HG03045 (cell line): Measurements from ENCODE around the gene NGEF.

Experiments
- ATAC-seq: cut with Tn5 transposase; IDR thresholded peaks from one replicate; pipeline ENCODE4 v1.9.1; 2021; ENCODE audit warnings: mild to moderate bottlenecking, moderate library complexity; ENCODE audit not compliant: unreplicated experiment

The NGEF gene

DNA sequence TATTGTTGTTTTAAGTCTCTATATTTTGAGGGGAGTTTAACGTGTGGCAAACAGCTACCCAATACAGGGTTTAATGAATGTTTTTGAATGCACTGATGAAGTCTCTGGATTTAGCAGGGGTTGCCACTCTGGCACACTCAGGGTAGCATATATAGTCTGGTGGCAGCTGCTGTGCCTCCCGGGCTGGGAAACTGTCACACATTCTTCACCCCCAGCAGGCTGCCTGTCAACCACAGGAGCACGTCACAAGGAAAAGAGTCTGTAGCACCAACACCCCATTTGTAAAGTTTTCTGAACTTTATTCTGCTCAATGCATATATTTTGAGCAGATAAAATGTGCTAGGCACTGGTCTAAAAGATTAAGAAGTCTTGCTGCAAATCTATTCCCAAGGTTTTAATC is 39.3 kb downstream of the NGEF start:
- ATAC-seq: no peak

DNA sequence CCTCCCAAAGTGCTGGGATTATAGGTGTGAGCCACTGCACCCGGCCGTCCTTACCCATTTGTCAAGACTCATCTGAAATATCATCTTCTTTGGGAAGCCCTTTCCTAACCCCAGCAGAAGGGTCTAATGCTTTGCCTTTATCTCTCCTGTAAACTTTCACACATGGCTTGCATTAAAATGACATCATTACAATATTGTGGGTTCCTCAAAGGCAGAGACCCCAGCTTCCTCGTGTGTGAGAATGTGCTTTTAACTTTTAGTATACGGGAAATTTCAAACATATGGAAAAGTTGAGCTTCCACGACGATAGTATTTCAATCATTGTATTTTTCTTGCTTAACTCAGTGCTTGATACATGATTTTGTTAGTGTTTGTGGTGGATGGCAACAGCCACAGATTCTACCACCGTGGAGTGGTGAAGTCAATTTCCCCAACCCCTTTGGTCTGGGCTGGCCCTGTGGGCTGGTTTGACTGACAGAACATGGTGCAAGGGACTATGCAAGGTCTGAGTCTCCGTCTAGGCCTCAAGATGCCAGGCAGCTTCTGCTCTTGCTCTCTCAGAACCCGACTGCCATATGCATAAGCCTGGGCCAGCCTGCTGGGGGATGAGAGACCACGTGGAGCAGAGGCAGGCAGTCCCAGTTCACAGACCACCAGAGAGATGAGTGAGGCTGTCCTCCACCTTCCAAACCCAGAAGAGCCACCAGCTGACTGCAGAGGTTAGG is 39.9 kb downstream of the NGEF start:
- ATAC-seq: no peak

DNA sequence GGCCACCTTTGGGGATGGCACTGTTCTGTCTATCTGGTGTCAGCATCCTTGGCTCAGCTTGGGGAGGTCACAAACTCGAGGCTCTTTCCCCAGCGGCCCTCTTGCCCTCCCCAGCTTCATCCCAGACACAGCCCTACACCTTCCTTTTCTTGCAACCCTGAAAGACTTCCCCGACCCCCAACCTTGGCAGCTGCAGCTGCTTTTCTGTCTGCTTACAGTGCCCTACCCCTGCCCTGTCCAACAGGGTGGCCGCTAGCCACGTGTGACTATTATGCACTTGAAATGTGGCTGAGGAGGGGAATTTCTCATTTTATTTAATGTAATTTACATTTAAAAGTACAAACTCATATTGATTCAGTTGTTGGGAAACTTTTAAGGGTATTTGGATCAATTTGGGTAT is 41.3 kb downstream of the NGEF start:
- ATAC-seq: no peak

DNA sequence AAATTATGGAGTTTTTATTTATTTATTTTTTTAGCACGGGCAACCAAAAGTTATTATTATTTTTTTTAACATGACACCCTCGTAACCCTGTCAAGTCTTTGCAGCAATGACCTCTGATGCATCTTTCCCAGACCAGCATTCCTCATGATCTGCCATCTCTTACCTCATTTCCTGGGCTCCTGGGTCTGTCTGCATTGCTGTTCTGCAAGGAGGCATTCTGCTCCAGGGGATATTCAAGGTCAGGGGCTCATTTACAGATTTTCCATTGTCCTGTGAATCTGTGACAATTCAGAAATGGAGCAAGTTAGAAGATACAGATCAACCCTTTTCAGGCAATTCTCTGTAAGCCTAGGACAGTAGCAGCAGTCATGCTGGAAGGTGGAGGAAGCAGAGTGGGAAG is 43.0 kb downstream of the NGEF start:
- ATAC-seq: no peak

DNA sequence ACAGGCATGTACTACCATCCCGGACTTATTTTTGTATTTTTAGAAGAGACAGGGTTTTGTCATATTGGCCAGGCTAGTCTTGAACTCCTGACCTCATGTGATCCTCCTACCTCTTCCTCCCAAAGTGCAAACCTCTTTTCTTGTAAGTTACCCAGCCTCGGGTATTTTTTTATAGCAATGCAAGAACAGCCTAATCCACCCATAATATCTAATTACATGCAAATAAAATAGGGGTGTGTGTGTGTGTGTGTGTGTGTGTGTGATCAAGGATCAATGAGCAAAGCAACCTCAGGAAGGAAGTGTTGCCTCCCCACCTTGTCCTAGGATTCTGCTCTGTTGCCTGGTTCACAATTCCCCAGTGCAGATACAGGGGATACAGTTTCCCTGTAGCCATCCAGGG is 45.6 kb downstream of the NGEF start:
- ATAC-seq: no peak

DNA sequence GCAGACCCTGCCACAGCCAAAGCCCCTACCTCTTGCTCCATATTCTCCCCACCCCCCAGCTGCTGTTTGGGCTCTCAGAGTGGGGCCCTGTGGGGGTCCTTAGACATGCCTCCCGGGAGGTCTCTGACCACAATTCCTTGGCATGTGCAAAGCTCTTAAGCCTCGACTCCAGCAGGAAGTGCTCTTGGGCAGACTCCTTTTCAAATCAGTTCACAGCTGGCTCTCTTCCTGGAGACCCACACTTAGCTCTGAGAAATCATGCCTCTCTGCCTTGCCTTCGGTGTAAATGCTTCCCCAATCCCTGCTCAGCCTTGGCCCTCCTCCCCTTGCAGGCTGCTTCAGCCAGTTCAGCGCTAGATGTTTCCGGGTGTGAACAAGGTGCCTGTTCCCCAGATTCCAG is 46.9 kb downstream of the NGEF start:
- no peak for ATAC-seq

DNA sequence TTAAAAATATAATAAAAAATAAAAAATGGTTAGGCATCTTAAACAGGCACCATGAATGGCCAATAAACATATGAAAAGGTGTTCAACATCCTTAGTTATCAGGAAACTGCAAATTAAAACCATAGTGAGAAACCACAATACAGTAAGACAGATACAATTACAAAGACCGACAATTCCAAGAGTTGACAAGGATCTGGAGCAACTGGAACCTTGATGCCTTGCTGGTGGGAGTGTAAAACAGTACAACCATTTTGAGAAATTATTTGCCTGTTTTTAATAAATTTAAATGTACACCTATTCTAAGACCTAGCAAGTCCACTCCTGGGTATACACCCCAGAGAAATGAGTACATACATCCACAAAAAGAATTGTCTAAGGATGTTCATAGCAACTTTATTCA is 49.1 kb downstream of the NGEF start:
- ATAC-seq: no peak

DNA sequence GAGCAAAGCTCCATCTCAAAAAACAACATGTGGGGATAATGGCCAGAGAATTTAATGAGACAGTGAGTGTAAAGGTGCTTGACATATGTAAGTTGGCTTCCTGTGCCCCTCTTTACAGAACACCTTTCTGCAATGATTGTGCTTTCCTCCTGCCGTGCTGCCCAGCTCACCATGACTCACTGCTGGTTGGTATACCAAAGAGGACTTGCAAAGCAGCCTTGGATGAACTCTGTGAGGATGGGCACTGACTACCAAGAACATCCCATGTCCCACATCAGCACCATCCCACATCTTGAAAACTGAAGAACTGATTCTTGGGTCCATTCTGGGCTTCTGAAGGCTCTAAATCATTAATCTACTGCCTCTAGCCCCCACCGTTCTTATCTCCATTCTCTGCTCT is 52.2 kb downstream of the NGEF start:
- no peak for ATAC-seq

DNA sequence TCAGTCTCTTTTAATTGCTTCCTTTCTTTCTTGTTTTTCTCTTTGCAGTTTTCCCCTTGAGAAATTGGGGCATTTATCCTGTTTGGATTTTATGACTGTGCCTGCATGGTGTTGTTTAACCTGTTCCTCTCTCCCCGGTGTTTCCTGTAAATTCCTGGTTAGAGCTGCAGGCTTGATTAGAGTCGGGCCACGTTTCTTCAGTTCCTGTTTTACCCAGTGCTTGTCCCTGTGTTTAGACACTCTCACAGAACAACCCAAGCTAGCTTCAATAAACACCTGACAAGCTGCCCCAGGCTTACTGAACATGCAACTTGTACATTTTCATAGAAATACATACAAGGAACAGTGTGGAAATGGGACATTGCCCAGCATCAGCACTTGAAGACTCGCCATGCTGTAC is 53.9 kb downstream of the NGEF start:
- ATAC-seq: no peak

DNA sequence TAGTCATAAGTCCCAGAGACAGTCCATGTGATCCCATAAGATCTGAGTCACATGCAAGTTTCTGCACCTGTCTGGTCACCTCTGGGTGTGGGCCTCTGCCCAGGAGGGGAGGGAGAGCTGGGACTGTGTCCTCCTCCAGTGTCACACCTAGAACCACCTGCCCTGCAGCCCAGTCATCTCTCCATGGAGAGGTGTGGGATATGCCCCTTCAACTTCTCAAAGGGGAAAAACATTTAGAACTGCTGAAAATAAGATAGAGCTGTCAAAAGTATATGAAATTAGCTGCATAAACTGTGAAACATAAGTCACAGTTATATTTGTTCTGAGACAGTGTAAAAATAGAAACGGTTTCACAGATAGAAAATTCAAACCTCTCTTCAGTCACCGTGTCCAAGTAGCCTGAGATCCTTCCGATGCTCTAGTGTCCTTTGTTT is 55.4 kb downstream of the NGEF start:
- no peak for ATAC-seq

DNA sequence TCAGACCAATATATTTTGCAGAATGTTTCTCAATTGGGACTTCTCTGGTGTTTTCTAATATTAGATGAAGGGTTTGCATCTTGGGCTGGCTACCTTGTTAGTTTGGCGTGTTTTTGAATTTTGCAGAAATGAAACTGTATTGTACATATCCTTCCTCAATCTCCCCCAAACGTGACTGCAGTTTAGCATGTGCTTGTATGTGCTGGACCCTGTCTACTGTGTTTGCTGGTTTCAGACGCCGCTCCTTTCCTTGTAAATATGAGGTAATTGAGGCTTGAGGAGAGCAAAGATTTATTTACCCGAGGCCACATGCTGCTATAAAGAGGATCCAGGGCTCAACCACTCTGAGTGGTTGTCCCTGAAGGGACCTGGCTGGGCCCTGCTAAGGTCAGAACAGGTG is 57.2 kb downstream of the NGEF start:
- no peak for ATAC-seq

DNA sequence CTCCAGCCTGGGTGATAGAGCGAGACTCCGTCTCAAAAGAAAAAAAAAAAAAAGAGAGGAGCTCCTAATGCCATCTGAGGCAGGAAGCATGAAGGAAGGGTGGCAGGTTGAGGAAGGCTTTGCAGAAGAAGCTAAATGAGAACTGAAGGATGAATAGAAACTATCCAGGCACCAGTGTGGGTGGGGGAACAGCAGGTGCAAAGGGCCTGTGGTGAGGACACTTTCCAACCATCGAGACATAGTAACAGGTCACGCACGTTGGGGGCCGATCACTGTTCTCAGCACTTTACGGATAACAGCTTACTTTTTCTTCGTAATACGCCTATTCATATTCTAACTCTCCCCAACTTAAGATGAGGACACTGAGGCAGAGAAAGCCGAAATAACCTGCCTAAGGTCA is 58.4 kb downstream of the NGEF start:
- no peak for ATAC-seq

DNA sequence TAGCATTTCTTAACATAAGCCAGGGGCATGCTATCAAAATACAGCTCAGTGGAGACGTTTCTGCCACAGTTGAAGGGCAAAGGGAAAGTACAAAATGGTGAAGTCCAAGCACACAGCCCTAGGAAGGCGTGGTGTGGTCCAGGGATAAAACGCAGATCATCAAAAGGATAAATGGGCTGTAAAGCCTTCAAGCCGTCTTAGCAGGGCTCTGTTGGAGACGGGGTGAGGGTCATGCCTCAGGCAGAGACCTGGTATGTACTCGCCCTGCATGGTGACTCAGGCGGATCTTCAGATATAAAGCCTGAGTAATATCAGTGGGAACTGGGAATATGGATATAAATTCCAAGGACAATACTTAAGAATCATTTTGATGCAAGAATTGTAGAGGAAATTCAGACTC is 61.2 kb downstream of the NGEF start:
- ATAC-seq: no peak

DNA sequence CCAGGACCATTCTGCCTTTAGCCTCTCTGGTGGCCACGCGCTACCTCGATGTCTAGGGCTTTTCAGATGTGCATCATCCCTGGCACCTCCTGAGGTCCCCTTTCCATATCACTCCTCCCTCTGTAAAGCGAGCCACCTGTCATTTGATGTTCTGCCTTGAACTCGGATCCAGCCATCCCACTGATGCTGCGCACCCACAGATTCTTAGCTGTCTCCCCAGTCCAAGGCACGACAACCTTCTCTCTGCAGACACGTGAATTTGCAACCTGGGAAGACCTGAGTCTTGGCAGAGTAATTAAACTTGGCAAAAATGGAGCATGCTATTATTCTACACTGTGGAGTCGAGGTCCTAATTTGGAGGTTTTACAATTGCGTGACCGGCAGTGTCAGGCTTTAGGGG is 61.9 kb downstream of the NGEF start:
- no peak for ATAC-seq

DNA sequence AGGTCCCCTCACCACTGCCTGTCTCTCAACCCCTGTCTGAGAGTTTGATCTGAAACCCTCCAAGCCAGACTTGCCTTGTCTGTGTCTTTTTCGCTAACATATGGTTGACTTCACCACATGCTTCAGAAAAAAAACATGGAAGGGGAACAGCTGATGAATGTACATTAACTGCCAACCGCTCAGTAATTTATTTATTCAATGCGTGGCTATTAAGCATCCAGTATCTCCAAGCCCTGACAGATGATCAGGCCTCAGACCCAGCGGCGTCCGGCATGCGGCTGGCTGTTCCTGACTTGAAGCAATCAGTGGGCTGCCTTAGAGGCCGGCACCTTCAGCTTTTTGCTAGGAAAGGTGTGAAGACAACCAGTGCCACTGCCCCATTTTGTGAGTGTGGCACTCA is 62.3 kb downstream of the NGEF start:
- ATAC-seq: no peak

DNA sequence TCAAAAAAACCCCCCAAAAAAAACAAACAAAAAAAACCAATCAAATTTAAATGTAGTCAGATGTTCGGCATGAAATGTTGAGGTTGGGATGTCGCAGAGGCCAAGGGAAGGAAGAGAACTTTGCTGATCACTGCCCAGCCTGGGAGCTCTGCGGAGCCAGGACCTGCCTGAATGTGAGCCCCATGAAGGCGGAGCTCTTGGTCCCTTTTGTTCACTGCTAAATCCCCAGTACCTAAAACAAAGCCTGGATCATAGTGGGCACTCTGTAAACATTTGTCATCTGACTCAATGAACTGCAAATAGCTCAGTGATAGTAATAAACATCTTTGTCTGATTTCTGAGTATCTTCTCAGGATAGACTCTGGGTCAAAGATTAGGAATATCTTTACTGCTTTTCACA is 64.0 kb downstream of the NGEF start:
- ATAC-seq: no peak

DNA sequence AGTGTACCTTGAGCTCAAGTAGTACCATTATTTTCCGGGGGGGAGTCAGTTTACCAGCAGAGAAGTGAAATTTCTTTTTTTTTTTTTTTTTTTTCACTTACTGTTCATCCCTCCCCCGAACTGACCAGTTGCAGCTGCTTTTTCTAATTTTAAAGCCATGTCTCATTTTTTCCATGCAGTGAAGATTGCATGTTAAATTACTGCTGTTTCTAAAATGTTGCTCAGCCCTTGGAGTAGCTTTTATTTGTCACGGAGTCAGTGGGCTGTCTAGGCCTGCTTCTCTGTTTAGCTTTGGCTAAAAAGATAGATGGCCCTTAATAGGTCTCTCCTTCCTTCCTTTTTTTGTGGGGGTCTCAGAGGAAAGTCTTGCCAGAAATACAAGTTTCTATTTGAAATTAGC is 70.2 kb downstream of the NGEF start:
- no peak for ATAC-seq

DNA sequence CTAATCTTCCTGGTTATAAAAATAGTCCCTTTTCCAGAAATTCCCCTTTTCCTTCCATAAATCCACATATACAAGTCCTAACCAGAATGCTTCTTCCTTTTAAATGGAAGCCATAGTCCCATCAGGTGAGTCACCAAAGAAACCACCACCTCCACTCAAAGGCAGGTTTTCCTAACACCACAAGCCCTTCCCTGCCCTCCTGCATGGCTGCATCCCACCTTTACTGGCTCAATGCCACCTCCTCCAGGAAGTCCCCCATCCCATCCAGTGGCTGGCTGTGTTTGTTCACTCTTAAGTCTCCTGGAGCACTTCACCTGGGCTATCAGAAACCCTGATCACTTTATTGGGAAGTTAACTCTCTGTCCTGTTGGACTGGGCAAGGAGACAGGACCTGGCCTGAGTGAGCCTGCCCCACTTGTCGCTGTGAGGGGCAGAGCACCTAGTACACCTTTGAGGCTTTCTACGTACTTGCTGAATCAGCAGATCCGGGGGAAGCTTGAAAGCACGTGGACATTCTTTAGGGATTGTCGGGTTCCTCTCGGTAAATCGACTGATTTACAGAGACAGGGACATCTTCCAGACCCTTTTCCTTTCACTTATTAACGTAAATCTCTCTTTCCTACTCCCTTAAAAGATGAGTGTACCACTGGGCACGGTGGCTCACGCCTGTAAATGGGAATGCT is 71.0 kb downstream of the NGEF start:
- no peak for ATAC-seq

DNA sequence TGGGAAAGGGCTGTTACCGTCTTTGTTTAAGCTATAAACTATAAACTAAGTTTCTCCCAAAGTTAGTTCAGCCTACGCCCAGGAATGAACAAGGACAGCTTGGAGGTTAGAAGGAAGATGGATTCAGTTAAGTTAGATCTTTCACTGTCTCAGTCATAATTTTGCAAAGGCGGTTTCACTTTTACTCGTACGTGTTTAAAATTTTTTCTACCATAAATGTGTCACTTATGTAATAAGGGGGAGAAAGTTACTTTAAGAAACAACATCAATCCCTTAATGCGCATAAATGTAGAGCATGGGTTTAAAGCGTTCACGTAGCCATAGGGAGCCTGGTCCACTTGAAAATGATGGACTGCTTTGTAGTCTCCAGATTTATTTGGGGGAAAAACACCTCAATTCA is 71.7 kb downstream of the NGEF start:
- ATAC-seq: no peak

DNA sequence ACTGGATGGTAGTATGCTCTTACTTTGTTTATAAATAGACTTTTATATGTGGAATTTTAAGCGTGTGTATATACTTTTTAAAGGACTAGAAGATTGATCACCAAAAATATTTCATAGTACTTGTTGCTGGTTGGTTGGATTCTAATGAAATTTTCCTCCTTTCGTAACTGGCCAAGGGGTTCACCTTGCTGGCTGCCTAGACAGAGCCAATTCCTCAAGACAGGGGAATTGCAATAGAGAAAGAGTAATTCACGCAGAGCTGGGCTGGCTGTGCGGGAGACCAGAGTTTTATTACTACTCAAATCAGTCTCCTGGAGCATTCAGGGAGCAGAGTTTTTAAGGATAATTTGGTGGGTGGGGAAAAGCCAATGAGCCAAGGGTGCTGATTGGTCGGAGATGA is 72.3 kb downstream of the NGEF start:
- no peak for ATAC-seq

DNA sequence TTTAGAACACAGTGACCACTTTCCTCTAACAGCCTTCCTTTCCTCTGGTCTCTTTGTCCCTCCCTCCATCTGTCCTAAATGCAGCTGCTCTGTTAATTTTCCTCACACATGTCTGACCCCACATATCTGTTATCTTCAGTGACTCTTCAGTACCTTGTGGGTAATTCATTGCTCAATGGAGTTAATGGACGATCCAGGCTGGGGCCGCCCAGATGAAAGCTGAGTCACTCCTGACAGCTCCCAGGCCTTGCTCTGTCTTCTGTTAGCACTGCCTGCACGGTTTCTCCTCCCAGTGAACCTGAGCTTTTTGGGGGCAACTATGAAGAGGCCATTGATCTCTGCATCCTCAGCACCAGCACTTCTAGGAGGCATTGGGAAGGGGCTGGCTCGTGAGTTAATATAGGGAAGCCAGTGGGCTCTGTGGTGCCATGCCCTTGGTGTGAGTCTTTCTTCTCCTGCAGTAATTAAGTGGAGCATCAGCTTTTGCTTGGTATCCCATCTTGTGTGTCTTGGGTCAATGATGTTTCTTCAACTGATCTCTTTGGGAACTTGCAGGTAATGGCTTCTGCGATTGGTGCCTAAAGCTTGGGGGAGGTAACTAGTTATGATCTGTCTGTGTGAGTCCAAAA is 75.7 kb downstream of the NGEF start:
- no peak for ATAC-seq

DNA sequence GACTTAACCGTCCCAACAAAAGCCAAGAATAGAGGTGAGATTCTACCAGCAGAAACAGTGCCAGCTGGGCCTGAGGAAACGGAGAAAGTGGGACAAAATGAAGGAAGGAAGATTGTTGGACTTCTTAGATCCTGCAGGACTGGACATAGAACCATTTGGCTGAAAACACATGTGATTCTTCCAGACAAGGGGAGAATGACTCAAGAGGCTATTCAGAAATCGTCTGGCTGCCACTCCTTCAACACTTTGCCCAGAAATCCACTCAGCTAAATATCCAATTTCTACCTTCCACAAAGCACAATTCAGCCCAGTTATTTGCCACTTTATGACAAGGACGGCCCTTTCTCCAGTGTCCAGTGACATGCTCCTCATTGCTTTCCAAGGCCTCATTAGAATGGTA is 81.4 kb downstream of the NGEF start:
- ATAC-seq: no peak

DNA sequence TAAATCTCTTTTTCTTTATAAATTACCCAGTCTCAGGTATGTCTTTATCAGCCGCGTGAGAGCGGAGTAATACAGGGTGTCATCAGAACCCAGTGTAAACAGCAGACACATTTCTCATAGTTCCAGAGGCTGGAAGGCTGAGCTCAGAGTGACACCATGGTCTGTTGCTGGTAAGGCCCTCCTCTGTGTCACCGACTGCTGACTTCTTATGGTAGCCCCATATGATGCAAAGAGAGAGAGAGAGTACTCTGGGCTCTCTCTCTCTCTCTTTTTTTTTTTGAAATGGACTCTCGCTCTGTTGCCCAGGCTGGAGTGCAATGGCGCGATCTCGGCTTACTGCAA is 83.0 kb downstream of the NGEF start:
- no peak for ATAC-seq
